HG02885 (cell line): ENCODE data around the gene SLC51A.
"Not testable (repeated sequence)": the region's sequence is repeated elsewhere in the genome, so short reads cannot be mapped to it uniquely, and the experiment has no call there.

Experiments used
- ATAC-seq: cut with Tn5 transposase; IDR thresholded peaks from one replicate; pipeline ENCODE4 v1.9.1; 2021; ENCODE audit warnings: mild to moderate bottlenecking; ENCODE audit not compliant: unreplicated experiment, poor library complexity

SLC51A gene

GRCh38 chr3:196216089-196216564 is at the start of gene SLC51A:
Gene SLC51A, plus strand, starts transcription at chr3:196216534. Its CDS starts 179 bp downstream, at chr3:196216713.
- ATAC-seq, result no peak

- ATAC-seq, result no peak
Measured at GRCh38 chr3:196166741-196167140, 49.6 kb upstream of the SLC51A start.

- ATAC-seq, result no peak
Measured at GRCh38 chr3:196168808-196169391, 47.4 kb upstream of the SLC51A start.

GRCh38 chr3:196169836-196170240 is 46.5 kb upstream of the SLC51A start:
- ATAC-seq, result no peak

GRCh38 chr3:196170296-196170695 is 46.0 kb upstream of the SLC51A start:
- ATAC-seq, result not testable (repeated sequence)

GRCh38 chr3:196174652-196175051 is 41.7 kb upstream of the SLC51A start:
- no peak for ATAC-seq

- ATAC-seq, result no peak
Measured at GRCh38 chr3:196175116-196175625, 41.2 kb upstream of the SLC51A start.

- ATAC-seq, result no peak
Measured at GRCh38 chr3:196175722-196176121, 40.6 kb upstream of the SLC51A start.

- ATAC-seq, result no peak
Measured at GRCh38 chr3:196177567-196177966, 38.8 kb upstream of the SLC51A start.

- ATAC-seq, result no peak
Measured at GRCh38 chr3:196177967-196178366, 38.4 kb upstream of the SLC51A start.

- ATAC-seq, result no peak
Measured at GRCh38 chr3:196178993-196179379, 37.3 kb upstream of the SLC51A start.

- peak; percentile 67 for ATAC-seq
Measured at GRCh38 chr3:196179380-196180308, 36.7 kb upstream of the SLC51A start.

GRCh38 chr3:196180346-196180745 is 36.0 kb upstream of the SLC51A start:
- no peak for ATAC-seq

- no peak for ATAC-seq
Measured at GRCh38 chr3:196181127-196181546, 35.2 kb upstream of the SLC51A start.

GRCh38 chr3:196184169-196184432 is 32.2 kb upstream of the SLC51A start:
- not testable (repeated sequence) for ATAC-seq

GRCh38 chr3:196184881-196185280 is 31.5 kb upstream of the SLC51A start:
- no peak for ATAC-seq

- ATAC-seq, result peak; percentile 45
Measured at GRCh38 chr3:196186651-196187573, 29.4 kb upstream of the SLC51A start.

- no peak for ATAC-seq
Measured at GRCh38 chr3:196189566-196190347, 26.6 kb upstream of the SLC51A start.

GRCh38 chr3:196192036-196192523 is 24.3 kb upstream of the SLC51A start:
- peak; percentile 43 for ATAC-seq
